Ishikawa (cell line): ENCODE results near the gene BTNL2.

Experiments used
- CEBPB ChIP-seq: IDR thresholded peaks from 2 replicates; pipeline ENCODE4 v1.6.1; 2012
- CREB1 ChIP-seq: IDR thresholded peaks from 2 replicates; pipeline ENCODE4 v1.6.1; 2012; ENCODE audit warnings: low read depth
- EGR1 ChIP-seq: IDR thresholded peaks from 2 replicates; pipeline ENCODE4 v1.6.1; 2012
- EP300 ChIP-seq: IDR thresholded peaks from 2 replicates; pipeline ENCODE4 v1.6.1; 2012; ENCODE audit warnings: borderline replicate concordance
- FOXM1 ChIP-seq: IDR thresholded peaks from 2 replicates; pipeline ENCODE4 v1.6.1; 2012; ENCODE audit warnings: low read depth, borderline replicate concordance
- NFIC ChIP-seq: IDR thresholded peaks from 2 replicates; pipeline ENCODE4 v1.6.1; 2012
- RAD21 ChIP-seq: IDR thresholded peaks from 2 replicates; pipeline ENCODE4 v1.6.1; 2012; ENCODE audit warnings: low read depth
- TAF1 ChIP-seq: IDR thresholded peaks from 2 replicates; pipeline ENCODE4 v1.6.1; 2012; ENCODE audit warnings: low read depth, mild to moderate bottlenecking
- TCF12 ChIP-seq: IDR thresholded peaks from 2 replicates; pipeline ENCODE4 v1.6.1; 2012; ENCODE audit warnings: low read depth
- TEAD4 ChIP-seq: IDR thresholded peaks from 2 replicates; pipeline ENCODE4 v1.6.1; 2012
- YY1 ChIP-seq: IDR thresholded peaks from 2 replicates; pipeline ENCODE4 v1.6.1; 2012; ENCODE audit warnings: low read depth
- ZBTB7A ChIP-seq: IDR thresholded peaks from 2 replicates; pipeline ENCODE4 v1.6.1; 2012; ENCODE audit warnings: low read depth
- TF ChIP-seq, protein P1 (sequence below): IDR thresholded peaks from 2 replicates; pipeline ENCODE4 v1.6.1; 2012
- TF ChIP-seq, protein P2 (sequence below): IDR thresholded peaks from 2 replicates; pipeline ENCODE4 v1.6.1; 2012
- TF ChIP-seq, protein P3 (sequence below): IDR thresholded peaks from 2 replicates; pipeline ENCODE4 v1.6.1; 2012; ENCODE audit warnings: low read depth, mild to moderate bottlenecking

The BTNL2 gene

DNA sequence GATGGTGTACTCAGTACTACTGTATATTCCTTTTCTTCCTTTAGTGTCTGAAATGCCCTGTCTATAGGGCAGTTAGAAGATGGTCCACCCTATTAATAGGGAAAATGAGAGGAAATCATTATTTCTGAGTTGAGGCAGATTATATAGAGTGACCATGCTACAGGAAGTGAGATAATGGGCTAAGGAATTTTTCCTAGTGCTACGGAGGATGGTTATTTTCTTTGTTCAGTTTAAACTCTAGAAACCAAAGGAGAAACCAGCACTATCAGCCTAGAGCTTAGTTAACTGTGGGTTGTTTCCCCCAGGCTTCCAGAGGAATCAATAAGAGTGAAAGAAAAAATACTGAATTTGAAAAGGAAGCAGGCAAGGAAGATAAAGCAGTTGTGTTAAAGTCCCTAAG lies 35.8 kb downstream of the BTNL2 start:
- TF ChIP-seq CEBPB (no peak), TAF1 (no peak)

DNA sequence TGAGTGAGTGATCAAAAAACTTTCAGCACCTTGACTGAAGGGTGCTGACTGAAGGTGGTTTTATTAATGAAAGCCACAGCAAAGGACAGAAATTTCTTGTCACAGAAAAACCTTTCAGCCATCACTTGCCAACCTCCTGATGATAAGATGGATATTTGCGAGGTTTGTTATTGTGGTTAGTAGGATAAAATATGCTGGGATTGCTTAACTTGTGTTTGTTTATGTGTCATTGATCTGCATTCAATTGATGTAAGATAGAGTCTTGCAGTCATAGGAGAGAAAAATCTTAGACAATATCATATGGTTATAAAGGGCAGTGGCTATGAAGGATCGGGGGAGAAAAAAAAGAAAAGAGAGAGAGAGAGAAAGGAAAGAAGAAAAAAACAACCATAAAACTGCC lies 36.5 kb downstream of the BTNL2 start:
- no peak for TF ChIP-seq CEBPB
- TF ChIP-seq, protein P1, sequence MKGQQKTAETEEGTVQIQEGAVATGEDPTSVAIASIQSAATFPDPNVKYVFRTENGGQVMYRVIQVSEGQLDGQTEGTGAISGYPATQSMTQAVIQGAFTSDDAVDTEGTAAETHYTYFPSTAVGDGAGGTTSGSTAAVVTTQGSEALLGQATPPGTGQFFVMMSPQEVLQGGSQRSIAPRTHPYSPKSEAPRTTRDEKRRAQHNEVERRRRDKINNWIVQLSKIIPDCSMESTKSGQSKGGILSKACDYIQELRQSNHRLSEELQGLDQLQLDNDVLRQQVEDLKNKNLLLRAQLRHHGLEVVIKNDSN: no peak
- no peak for TF ChIP-seq YY1
- TF ChIP-seq RAD21: no peak
- no peak for TF ChIP-seq CREB1
- TF ChIP-seq, protein P2, sequence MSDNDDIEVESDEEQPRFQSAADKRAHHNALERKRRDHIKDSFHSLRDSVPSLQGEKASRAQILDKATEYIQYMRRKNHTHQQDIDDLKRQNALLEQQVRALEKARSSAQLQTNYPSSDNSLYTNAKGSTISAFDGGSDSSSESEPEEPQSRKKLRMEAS: no peak
- TF ChIP-seq TEAD4: no peak
- TF ChIP-seq EGR1: no peak
- TF ChIP-seq TCF12: no peak
- TF ChIP-seq TAF1: no peak
- TF ChIP-seq ZBTB7A: no peak
- TF ChIP-seq, protein P3, sequence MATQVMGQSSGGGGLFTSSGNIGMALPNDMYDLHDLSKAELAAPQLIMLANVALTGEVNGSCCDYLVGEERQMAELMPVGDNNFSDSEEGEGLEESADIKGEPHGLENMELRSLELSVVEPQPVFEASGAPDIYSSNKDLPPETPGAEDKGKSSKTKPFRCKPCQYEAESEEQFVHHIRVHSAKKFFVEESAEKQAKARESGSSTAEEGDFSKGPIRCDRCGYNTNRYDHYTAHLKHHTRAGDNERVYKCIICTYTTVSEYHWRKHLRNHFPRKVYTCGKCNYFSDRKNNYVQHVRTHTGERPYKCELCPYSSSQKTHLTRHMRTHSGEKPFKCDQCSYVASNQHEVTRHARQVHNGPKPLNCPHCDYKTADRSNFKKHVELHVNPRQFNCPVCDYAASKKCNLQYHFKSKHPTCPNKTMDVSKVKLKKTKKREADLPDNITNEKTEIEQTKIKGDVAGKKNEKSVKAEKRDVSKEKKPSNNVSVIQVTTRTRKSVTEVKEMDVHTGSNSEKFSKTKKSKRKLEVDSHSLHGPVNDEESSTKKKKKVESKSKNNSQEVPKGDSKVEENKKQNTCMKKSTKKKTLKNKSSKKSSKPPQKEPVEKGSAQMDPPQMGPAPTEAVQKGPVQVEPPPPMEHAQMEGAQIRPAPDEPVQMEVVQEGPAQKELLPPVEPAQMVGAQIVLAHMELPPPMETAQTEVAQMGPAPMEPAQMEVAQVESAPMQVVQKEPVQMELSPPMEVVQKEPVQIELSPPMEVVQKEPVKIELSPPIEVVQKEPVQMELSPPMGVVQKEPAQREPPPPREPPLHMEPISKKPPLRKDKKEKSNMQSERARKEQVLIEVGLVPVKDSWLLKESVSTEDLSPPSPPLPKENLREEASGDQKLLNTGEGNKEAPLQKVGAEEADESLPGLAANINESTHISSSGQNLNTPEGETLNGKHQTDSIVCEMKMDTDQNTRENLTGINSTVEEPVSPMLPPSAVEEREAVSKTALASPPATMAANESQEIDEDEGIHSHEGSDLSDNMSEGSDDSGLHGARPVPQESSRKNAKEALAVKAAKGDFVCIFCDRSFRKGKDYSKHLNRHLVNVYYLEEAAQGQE: no peak
- no peak for TF ChIP-seq FOXM1
- no peak for TF ChIP-seq EP300

DNA sequence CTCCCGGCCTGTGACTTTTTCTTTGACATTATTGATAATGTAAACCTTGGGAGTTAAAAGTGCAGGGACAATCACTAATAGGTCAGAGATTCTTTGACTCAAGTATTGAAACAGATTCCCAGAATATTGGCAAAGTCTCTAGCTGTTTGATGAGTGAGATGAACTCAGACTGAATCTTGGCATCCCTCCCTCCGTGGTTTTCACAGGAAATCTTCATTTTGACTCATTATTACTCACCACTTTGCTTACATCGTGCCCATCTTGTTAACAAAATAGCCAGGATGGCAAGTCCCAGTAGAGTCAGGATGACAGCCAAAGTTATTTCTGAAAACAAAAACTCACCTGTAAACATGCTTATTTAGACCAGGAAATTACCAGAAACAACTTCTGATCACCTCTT lies 37.3 kb downstream of the BTNL2 start:
- TF ChIP-seq ZBTB7A: no peak
- no peak for TF ChIP-seq FOXM1
- no peak for TF ChIP-seq RAD21
- no peak for TF ChIP-seq EGR1
- TF ChIP-seq, protein P1: no peak
- no peak for TF ChIP-seq YY1
- TF ChIP-seq TCF12: no peak
- no peak for TF ChIP-seq TEAD4
- TF ChIP-seq, protein P3: no peak
- no peak for TF ChIP-seq CEBPB
- TF ChIP-seq, protein P2: no peak
- no peak for TF ChIP-seq CREB1
- TF ChIP-seq NFIC: no peak
- TF ChIP-seq EP300: no peak
- TF ChIP-seq TAF1: no peak

DNA sequence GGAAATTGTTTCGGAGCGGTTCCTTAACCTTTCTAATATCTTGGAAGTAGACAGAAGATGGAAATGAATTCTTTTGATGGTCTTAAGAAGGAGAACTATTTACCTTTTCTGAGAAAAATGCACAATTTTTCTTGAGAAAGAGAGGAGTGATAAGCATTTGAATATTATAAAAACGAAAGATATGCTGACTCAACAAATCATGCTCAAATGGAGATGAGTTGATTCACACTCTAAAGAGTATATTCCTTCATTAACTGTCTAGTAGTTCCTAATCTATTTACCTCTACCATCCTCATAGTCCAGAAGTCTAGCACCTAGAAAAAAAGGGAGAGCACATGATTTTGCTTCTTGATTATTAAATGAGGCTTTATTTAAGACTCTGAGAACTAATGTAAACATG lies 39.3 kb downstream of the BTNL2 start:
- TF ChIP-seq EGR1: no peak

DNA sequence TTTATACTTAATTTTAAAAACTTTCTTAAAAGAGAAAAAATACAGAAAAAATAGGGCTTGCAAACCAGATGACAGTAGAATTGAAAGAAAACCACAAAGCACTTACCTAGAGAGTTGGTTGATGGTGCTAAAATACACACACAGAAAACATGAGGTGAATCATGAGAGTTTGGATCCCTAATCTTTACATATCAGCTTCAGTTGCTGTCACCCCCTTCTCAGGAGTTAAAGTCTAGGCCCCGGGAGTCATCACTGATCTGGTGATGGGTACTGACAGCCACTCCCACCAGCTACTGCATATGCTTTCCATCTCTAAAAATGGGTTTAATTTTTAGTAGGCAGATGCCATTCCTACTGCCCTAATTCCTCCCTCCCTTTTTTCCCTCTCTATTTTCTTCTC lies 52.0 kb downstream of the BTNL2 start:
- no peak for TF ChIP-seq EP300
- TF ChIP-seq, protein P1: no peak
- TF ChIP-seq TCF12: no peak
- TF ChIP-seq RAD21: no peak
- no peak for TF ChIP-seq CEBPB
- no peak for TF ChIP-seq ZBTB7A
- TF ChIP-seq YY1: no peak
- no peak for TF ChIP-seq CREB1
- no peak for TF ChIP-seq TAF1
- no peak for TF ChIP-seq EGR1
- TF ChIP-seq TEAD4: no peak
- TF ChIP-seq FOXM1: no peak
- TF ChIP-seq, protein P2: no peak
- TF ChIP-seq, protein P3: no peak
- TF ChIP-seq NFIC: no peak
